PC-9 (cell line): ENCODE data around the gene CDC37L1.

ENCODE experiments used
- EZH2 ChIP-seq: fragments of 200-600 bp; sonication (generic); IDR thresholded peaks from 2 replicates; pipeline ENCODE4 v1.8.0; 2017; ENCODE audit warnings: antibody characterized with exemption, low read depth
- TF ChIP-seq, protein P1 (sequence below): fragments of 200-600 bp; sonication (generic); conservative IDR thresholded peaks from 2 replicates; pipeline ENCODE4 v1.6.1; 2017; ENCODE audit warnings: mixed run types, antibody characterized with exemption, mild to moderate bottlenecking, moderate library complexity

- TF ChIP-seq, protein P1, sequence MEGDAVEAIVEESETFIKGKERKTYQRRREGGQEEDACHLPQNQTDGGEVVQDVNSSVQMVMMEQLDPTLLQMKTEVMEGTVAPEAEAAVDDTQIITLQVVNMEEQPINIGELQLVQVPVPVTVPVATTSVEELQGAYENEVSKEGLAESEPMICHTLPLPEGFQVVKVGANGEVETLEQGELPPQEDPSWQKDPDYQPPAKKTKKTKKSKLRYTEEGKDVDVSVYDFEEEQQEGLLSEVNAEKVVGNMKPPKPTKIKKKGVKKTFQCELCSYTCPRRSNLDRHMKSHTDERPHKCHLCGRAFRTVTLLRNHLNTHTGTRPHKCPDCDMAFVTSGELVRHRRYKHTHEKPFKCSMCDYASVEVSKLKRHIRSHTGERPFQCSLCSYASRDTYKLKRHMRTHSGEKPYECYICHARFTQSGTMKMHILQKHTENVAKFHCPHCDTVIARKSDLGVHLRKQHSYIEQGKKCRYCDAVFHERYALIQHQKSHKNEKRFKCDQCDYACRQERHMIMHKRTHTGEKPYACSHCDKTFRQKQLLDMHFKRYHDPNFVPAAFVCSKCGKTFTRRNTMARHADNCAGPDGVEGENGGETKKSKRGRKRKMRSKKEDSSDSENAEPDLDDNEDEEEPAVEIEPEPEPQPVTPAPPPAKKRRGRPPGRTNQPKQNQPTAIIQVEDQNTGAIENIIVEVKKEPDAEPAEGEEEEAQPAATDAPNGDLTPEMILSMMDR, result no peak
- TF ChIP-seq EZH2, result no peak
These were observed 21.6 kb downstream of the CDC37L1 start for GRCh38 chr9:4700932-4701331.
